HFFc6 (cell line): Measurements from ENCODE around the gene AKAP1. TPM values are rescaled to one million over a fixed set of nuclear protein-coding genes. Genes with fewer than 3 reads are reported as not detected.
"Not testable (repeated sequence)": the region's sequence is repeated elsewhere in the genome, so short reads cannot be mapped to it uniquely, and the experiment has no call there.

Experiments
- DNase-seq: peaks from one replicate; pipeline ENCODE4 v3.0.0-alpha.2; 2018
- H3K27ac Mint-ChIP-seq: 2 replicates; pipeline ENCODE4 v1.8.0; 2020; ENCODE audit warnings: mild to moderate bottlenecking, mixed read lengths
- H3K27me3 Mint-ChIP-seq: 2 replicates; pipeline ENCODE4 v1.8.0; 2021; ENCODE audit warnings: mild to moderate bottlenecking, moderate library complexity, mixed read lengths; ENCODE audit not compliant: insufficient read depth
- H3K36me3 Mint-ChIP-seq: 2 replicates; pipeline ENCODE4 v1.8.0; 2021; ENCODE audit warnings: low read depth, mixed read lengths
- H3K4me1 Mint-ChIP-seq: 2 replicates; pipeline ENCODE4 v1.8.0; 2020; ENCODE audit warnings: low read depth, mixed read lengths
- H3K4me3 Mint-ChIP-seq: 2 replicates; pipeline ENCODE4 v1.8.0; 2020; ENCODE audit warnings: mild to moderate bottlenecking, moderate library complexity, mixed read lengths
- H3K9me3 Mint-ChIP-seq: 2 replicates; pipeline ENCODE4 v1.8.0; 2020; ENCODE audit warnings: mild to moderate bottlenecking, mixed read lengths
- total RNA-seq, 6 experiments: library from RNA; stranded (reverse); fragmentation: NEBNext Ultra II Directional; extraction: Animal tissue kit (Norgen Biotek cat#: 25700); gene quantifications; 2 replicates in 1 of 6; 3 replicates in 5 of 6; pipeline ENCODE4 v1.2.3, GENCODE V29; 2021
- TF ChIP-seq, protein P1 (sequence below): fragments of 200-600 bp; sonication (generic); IDR thresholded peaks from 2 replicates; pipeline ENCODE4 v1.5.0; 2021; ENCODE audit warnings: antibody characterized with exemption, mild to moderate bottlenecking

Gene AKAP1
- total RNA-seq, 6 experiments from 2014 or later = 9.7 to 12.6 (median 10.7) TPM

- H3K27ac Mint-ChIP-seq = peak overlapping the region; percentile 46; the same call in 1 of the 2 replicates
- DNase-seq = no peak
Observed at GRCh38 chr17:57099165-57099564, 14.1 kb downstream of the AKAP1 start.

GRCh38 chr17:57102122-57102521 is 17.1 kb downstream of the AKAP1 start:
- DNase-seq = no peak
- TF ChIP-seq, protein P1, sequence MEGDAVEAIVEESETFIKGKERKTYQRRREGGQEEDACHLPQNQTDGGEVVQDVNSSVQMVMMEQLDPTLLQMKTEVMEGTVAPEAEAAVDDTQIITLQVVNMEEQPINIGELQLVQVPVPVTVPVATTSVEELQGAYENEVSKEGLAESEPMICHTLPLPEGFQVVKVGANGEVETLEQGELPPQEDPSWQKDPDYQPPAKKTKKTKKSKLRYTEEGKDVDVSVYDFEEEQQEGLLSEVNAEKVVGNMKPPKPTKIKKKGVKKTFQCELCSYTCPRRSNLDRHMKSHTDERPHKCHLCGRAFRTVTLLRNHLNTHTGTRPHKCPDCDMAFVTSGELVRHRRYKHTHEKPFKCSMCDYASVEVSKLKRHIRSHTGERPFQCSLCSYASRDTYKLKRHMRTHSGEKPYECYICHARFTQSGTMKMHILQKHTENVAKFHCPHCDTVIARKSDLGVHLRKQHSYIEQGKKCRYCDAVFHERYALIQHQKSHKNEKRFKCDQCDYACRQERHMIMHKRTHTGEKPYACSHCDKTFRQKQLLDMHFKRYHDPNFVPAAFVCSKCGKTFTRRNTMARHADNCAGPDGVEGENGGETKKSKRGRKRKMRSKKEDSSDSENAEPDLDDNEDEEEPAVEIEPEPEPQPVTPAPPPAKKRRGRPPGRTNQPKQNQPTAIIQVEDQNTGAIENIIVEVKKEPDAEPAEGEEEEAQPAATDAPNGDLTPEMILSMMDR = no peak
- peaks cover 49% of the 10 kb centered on the region for H3K4me1 Mint-ChIP-seq
- no peaks in the 10 kb centered on the region for H3K9me3 Mint-ChIP-seq
- no peaks in the 10 kb centered on the region; the same call in 1 of the 2 replicates for H3K27me3 Mint-ChIP-seq
- no peaks in the 10 kb centered on the region for H3K36me3 Mint-ChIP-seq
- H3K4me3 Mint-ChIP-seq = no peak overlapping the region
- H3K27ac Mint-ChIP-seq = no peak overlapping the region

More at GRCh38 chr17:57099165-57099564, 14.1 kb downstream of the AKAP1 start:
- Mint-ChIP-seq H3K9me3 (no peaks in the 10 kb centered on the region), H3K36me3 (no peaks in the 10 kb centered on the region), H3K27me3 (no peaks in the 10 kb centered on the region; the same call in 1 of the 2 replicates), H3K4me3 (no peak overlapping the region), H3K4me1 (peaks cover 19% of the 10 kb centered on the region)
- TF ChIP-seq, protein P1 = no peak

GRCh38 chr17:57102660-57103059 is 17.6 kb downstream of the AKAP1 start:
- H3K4me3 Mint-ChIP-seq, H3K27ac Mint-ChIP-seq, H3K27me3 Mint-ChIP-seq, H3K36me3 Mint-ChIP-seq, DNase-seq, H3K9me3 Mint-ChIP-seq: not testable (repeated sequence)
- peaks cover 52% of the 10 kb centered on the region for H3K4me1 Mint-ChIP-seq

GRCh38 chr17:57104461-57105175 is 19.6 kb downstream of the AKAP1 start:
- H3K36me3 Mint-ChIP-seq = no peaks in the 10 kb centered on the region
- TF ChIP-seq, protein P1 = no peak
- H3K4me3 Mint-ChIP-seq = peak overlapping the region; percentile 26; the same call in 1 of the 2 replicates
- H3K27me3 Mint-ChIP-seq = no peaks in the 10 kb centered on the region; the same call in 1 of the 2 replicates
- no peaks in the 10 kb centered on the region for H3K9me3 Mint-ChIP-seq
- peak; percentile 79 for DNase-seq
- H3K4me1 Mint-ChIP-seq = peaks cover 42% of the 10 kb centered on the region
- peak overlapping the region; percentile 73 for H3K27ac Mint-ChIP-seq

DNA sequence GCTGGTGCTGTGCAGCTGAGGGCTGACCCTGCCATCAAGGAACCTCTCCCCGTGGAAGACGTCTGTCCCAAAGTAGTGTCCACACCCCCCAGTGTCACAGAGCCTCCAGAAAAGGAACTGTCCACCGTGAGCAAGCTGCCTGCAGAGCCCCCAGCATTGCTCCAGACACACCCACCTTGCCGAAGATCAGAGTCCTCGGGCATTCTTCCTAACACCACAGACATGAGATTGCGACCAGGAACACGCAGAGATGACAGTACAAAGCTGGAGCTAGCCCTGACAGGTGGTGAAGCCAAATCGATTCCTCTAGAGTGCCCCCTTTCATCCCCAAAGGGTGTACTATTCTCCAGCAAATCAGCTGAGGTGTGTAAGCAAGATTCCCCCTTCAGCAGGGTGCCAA is 20.5 kb downstream of the AKAP1 start:
- Mint-ChIP-seq H3K4me3 (no peak overlapping the region), H3K9me3 (no peaks in the 10 kb centered on the region), H3K4me1 (peaks cover 42% of the 10 kb centered on the region), H3K27me3 (no peaks in the 10 kb centered on the region; the same call in 1 of the 2 replicates), H3K36me3 (no peaks in the 10 kb centered on the region), H3K27ac (peak overlapping the region; percentile 40)
- TF ChIP-seq, protein P1 = no peak
- no peak for DNase-seq

- TF ChIP-seq, protein P1 = peak; percentile 65
- Mint-ChIP-seq H3K27ac (peak overlapping the region; percentile 24; the same call in 1 of the 2 replicates), H3K4me3 (no peak overlapping the region), H3K4me1 (peaks cover 42% of the 10 kb centered on the region), H3K36me3 (no peaks in the 10 kb centered on the region), H3K9me3 (no peaks in the 10 kb centered on the region), H3K27me3 (no peaks in the 10 kb centered on the region; the same call in 1 of the 2 replicates)
- DNase-seq = no peak
Observed at GRCh38 chr17:57106107-57106835, 21.2 kb downstream of the AKAP1 start.
